Osteocyte (in vitro differentiated cells): ENCODE results near the gene ABL1. TPM values are rescaled to one million over a fixed set of nuclear protein-coding genes. Genes with fewer than 3 reads are reported as not detected.

Experiments used
- DNase-seq: peaks from one replicate; pipeline ENCODE4 v3.0.0; 2021; ENCODE audit warnings: mixed read lengths; ENCODE audit not compliant: unreplicated experiment; ENCODE audit errors: extremely low spot score
- H3K27ac Mint-ChIP-seq: one replicate; pipeline ENCODE4 v1.8.0; 2021; ENCODE audit warnings: mild to moderate bottlenecking, mixed read lengths; ENCODE audit not compliant: unreplicated experiment
- H3K27me3 Mint-ChIP-seq: one replicate; pipeline ENCODE4 v1.8.0; 2021; ENCODE audit warnings: mixed read lengths; ENCODE audit not compliant: unreplicated experiment
- H3K36me3 Mint-ChIP-seq: one replicate; pipeline ENCODE4 v1.8.0; 2021; ENCODE audit warnings: mixed read lengths; ENCODE audit not compliant: unreplicated experiment
- H3K4me1 Mint-ChIP-seq: one replicate; pipeline ENCODE4 v1.8.0; 2021; ENCODE audit warnings: mixed read lengths; ENCODE audit not compliant: unreplicated experiment
- H3K4me3 Mint-ChIP-seq: one replicate; pipeline ENCODE4 v1.8.0; 2021; ENCODE audit warnings: mild to moderate bottlenecking, moderate library complexity, mixed read lengths; ENCODE audit not compliant: unreplicated experiment
- H3K9me3 Mint-ChIP-seq: one replicate; pipeline ENCODE4 v1.8.0; 2021; ENCODE audit warnings: mixed read lengths; ENCODE audit not compliant: unreplicated experiment
- total RNA-seq: library from RNA; stranded (reverse); gene quantifications from 2 replicates; pipeline ENCODE4 v1.2.1, GENCODE V29; 2021
- TF ChIP-seq, protein P1 (sequence below): fragments of 200-600 bp; sonication (generic); IDR thresholded peaks from 2 replicates; pipeline ENCODE4 v1.5.0; 2021; ENCODE audit warnings: antibody characterized with exemption, mild to moderate bottlenecking, moderate library complexity

The ABL1 gene
- total RNA-seq, 1 donor from 2014 or later, result 101 TPM

DNA sequence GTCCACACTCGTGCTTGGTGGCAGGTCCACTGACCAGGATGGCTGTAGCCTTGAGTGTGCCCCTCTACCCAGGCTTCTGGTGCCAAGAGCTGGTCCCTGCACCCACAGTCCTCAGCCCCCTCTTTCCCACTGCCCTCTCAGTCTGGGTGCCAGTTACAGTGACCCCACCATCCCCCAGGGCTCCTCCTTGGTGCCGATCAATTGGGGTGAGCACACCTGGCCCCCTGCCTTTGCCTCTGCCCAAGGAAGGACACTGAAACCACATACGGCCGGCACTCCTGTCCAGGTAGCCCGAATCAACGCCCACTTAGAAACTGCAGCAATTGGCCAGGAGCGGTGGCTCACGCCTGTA lies 80.0 kb downstream of the ABL1 start:
- no peaks in the 10 kb centered on the region for H3K4me1 Mint-ChIP-seq
- no peaks in the 10 kb centered on the region for H3K9me3 Mint-ChIP-seq
- peaks cover 8% of the 10 kb centered on the region for H3K27me3 Mint-ChIP-seq
- no peak for DNase-seq
- TF ChIP-seq, protein P1, sequence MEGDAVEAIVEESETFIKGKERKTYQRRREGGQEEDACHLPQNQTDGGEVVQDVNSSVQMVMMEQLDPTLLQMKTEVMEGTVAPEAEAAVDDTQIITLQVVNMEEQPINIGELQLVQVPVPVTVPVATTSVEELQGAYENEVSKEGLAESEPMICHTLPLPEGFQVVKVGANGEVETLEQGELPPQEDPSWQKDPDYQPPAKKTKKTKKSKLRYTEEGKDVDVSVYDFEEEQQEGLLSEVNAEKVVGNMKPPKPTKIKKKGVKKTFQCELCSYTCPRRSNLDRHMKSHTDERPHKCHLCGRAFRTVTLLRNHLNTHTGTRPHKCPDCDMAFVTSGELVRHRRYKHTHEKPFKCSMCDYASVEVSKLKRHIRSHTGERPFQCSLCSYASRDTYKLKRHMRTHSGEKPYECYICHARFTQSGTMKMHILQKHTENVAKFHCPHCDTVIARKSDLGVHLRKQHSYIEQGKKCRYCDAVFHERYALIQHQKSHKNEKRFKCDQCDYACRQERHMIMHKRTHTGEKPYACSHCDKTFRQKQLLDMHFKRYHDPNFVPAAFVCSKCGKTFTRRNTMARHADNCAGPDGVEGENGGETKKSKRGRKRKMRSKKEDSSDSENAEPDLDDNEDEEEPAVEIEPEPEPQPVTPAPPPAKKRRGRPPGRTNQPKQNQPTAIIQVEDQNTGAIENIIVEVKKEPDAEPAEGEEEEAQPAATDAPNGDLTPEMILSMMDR, result no peak
- H3K36me3 Mint-ChIP-seq, result no peaks in the 10 kb centered on the region
- no peak overlapping the region for H3K4me3 Mint-ChIP-seq
- no peak overlapping the region for H3K27ac Mint-ChIP-seq

DNA sequence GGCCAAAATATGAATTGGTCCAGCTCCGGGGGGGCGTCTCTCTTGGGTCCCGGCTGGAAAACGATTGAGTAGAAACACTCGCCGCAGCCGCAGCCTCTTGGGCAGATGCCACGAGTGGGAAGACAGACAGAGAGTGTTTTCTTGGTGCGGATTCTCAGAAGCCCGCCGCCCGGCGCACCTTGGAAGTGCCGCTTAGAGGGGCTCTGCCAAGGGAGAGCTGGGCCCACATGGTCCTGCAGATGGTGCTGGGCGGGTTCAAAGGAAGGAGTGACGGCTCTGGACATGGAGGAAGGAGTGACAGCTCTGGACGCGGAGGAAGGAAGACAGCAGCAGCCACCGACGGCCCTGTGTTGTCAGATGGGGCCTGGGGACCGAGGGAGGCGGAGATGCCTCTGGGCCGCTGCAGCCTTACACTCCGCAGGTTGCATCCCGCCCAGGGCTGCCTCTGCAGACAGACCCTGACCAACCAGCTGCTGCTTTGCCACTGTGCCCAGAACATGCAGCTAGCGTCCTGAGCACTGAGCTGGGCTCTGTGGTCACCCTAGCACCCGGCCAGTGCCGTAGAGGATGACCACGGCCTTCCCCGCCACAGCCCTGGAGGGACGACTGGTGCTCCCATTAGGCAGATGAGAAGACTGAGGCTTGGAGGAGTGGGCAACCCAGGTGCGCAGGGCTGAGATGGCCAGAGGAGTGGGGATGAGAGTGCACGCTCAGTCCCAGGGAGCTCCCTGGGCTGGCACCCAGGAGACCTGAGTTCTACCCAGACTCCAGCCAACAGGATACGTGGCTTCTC lies 82.3 kb downstream of the ABL1 start:
- no peak for DNase-seq
- H3K27ac Mint-ChIP-seq, result no peak overlapping the region
- H3K4me1 Mint-ChIP-seq, result no peaks in the 10 kb centered on the region
- H3K36me3 Mint-ChIP-seq, result no peaks in the 10 kb centered on the region
- TF ChIP-seq, protein P1, result no peak
- no peak overlapping the region for H3K4me3 Mint-ChIP-seq
- no peaks in the 10 kb centered on the region for H3K9me3 Mint-ChIP-seq
- peaks cover 10% of the 10 kb centered on the region for H3K27me3 Mint-ChIP-seq

DNA sequence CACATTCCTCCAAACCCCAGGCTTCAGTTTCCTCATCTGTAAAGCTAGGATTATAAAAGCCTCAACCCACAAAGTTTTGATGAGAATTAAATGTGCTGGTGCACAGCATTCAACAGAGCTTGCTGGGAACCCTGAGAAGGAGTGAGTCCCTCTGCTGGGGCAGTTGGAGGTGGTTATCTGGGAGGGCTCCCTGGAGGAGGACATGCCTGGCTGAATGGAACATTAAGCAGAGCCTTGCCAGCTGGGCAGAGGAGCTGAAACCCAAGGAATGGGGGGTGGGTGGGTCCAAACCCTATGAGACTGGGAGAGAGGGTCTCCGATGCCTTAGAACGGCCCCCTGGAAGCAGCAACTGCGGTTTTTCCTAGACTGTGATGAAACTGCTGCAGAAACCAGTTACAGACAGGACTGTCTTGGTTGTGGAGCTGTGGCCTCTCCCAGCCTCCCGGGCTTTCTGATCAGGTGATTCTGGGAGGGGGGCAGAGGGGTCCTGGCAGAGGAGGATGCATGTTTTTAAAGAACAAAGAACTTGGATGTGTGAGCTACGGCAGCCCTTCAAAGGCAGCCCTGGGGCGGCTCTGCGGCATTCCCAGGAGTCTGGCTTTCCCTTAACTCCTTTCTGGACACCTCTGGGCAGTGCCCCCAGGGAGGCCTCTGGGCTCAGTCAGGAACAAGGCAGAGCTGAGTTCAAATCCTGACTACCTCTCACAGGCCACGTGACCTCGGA lies 83.2 kb downstream of the ABL1 start:
- Mint-ChIP-seq H3K9me3 (no peaks in the 10 kb centered on the region), H3K4me3 (no peak overlapping the region), H3K27me3 (peaks cover 18% of the 10 kb centered on the region), H3K27ac (no peak overlapping the region), H3K4me1 (peaks cover 7% of the 10 kb centered on the region), H3K36me3 (no peaks in the 10 kb centered on the region)
- TF ChIP-seq, protein P1, result no peak
- DNase-seq, result no peak

DNA sequence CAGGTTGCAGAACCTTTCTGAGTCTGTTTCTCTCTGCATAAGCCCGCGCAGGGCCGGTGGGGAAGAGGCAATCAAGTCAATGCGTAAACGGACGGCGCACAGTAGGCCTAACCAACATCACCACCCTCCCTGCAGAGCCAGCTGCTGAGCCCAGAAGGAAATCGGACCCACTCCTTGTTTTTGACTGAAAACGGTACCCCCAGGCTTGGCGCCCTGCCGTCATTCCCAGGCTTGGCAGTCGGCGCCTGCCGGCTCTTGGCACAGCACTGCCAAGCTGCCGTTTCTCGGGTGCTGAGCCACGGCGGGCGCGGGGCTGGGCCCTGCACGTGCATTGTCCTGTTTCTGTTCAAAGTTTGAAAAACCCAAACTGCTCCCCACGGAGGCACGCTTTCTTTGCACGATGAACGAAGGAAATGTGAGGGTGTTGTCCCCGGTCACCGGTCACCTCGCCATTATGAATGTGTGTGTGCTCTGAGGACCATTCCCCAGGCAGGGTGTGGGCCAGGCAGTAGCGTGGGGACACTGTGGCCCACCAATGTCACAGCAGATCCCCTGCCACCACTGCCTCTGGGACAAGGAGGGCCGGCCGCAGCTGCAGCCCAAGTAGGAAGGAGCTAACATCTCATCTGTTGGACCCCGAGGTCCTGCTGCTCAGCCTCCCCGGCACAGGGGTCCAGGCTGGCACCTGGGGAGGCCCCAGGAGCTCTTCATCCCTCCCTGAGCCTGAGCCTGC lies 83.9 kb downstream of the ABL1 start:
- TF ChIP-seq, protein P1, result no peak
- Mint-ChIP-seq H3K9me3 (no peaks in the 10 kb centered on the region), H3K4me3 (no peak overlapping the region), H3K4me1 (peaks cover 7% of the 10 kb centered on the region), H3K27ac (no peak overlapping the region), H3K27me3 (peaks cover 18% of the 10 kb centered on the region), H3K36me3 (no peaks in the 10 kb centered on the region)
- no peak for DNase-seq
